HG03521 (cell line): ENCODE results near the gene ANKRD33B.
"Not testable (repeated sequence)": the region's sequence is repeated elsewhere in the genome, so short reads cannot be mapped to it uniquely, and the experiment has no call there.

Experiments
- ATAC-seq: cut with Tn5 transposase; IDR thresholded peaks from one replicate; pipeline ENCODE4 v1.9.1; 2021; ENCODE audit warnings: mild to moderate bottlenecking, moderate library complexity; ENCODE audit not compliant: unreplicated experiment

The ANKRD33B gene

GRCh38 chr5:10653751-10654400 is 90.0 kb downstream of the ANKRD33B start:
- ATAC-seq: no peak

- no peak for ATAC-seq
These were observed 90.7 kb downstream of the ANKRD33B start for GRCh38 chr5:10654566-10654965.

- ATAC-seq: no peak
These were observed 91.5 kb downstream of the ANKRD33B start for GRCh38 chr5:10655161-10655971.

DNA sequence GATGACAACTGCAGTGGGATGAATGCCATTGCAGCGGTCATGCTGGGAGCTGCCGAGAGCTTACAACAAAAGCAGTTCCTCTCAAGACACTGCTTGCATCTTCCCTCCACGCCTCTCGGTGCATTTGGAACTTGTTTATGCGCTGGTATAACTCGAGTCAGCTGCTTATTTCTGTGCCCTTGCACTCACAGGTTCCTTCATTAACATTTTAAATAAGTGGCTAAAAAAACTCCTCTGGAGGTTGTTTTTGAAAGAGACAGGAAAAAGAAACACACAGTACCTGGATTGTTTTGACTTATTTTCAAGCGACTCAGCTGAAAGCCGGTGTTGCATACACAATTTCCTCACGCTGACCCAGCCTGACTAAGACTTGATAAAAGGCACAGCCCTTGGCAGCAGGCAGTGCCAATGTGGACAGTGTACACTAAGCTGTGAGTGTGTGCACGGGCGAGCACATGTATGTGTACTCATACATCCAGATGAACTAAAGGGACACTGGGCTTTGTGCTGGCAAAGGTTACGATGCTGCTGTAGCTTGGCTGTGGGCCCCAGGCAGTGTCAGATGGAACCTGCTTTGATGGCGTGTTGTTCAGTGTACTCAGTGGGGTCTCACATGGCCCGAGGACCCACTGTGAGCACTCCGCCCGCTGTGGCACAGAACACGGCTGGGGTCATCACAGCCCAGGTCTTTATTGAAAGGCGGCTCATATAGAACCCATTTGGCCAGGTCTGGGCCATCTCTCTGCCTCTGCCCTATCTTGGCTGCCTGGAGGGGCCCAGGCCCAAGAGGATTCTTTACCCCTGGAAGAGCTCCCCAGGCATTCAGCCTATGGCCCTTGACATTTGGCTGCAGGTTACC is 92.3 kb downstream of the ANKRD33B start:
- no peak for ATAC-seq

DNA sequence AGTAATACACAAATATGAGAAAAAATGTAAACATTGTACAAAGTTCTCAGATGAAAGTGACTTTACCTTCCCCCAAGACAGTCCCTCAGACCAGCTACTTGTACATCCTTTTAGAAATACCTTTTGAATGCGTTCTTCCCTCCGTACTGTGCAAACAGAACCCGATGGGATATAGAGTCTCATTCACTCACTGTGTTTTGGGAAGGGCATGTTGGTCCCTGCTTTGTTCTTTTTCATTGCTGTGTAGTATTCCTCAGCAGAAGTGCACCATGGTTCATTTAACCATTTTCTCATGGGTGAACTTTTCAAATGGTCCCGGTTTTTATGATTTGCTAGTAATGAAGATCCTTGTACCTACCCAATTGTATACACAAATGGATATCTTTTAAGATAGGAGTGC is 94.4 kb downstream of the ANKRD33B start:
- ATAC-seq: no peak

DNA sequence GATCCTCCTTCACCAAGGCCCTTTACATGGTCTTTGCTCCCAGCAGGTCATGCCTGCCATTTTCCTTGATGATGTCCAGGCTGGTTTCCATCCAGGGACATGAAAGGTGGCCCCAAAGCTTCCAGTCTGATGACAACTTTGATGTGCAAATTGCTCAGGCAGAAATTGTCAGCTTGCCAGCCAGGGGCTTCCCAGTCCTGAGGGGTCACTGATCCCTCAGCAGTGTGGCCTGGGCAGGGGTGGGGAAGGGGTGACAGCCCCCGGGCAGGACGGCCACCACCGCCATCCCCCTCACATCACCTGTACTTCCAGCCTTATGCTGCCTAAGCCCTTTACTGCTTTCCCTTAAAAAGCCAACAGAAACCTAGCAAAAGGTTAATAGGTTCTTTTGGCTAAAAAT is 96.3 kb downstream of the ANKRD33B start:
- no peak for ATAC-seq

- no peak for ATAC-seq
These were observed 97.0 kb downstream of the ANKRD33B start for GRCh38 chr5:10660720-10661387.

DNA sequence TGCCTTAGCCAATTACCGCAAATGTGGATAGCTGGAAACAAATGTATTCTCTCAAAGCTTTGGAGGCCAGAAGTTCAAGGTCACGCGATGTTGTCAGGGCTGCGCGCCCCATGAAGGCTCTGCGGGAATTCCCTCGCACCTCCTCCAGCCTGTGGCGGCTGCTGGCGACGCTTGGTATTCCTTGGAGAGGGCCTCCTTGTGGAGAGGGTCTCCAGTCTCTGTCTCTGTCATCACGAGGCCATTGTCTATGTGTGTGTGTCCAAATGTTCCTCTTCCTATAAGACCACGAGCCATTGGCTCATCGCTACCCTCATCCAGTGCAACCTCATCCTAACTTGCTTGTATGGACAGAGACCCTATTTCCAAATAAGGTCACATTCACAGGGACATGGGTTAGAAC is 97.5 kb downstream of the ANKRD33B start:
- ATAC-seq: no peak

DNA sequence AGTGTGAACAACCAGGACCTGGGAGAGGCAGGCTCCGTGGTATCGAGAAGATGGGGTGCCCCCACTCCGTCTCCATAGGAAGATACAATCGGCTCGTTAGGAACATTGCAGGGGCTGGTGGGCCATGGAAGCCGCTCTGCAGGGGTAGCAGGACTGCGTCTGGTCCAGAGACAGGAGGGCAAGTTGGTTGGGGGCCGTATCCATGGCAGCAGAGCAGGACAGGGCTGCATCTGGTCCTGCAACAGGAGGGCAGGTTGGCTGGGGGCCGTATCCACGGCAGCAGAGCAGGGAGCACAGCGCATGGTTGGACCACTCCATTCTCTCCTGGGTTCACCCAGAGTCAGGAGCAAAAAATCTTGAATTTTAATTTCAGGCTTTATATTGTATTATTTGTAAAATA is 98.2 kb downstream of the ANKRD33B start:
- ATAC-seq: no peak

- ATAC-seq: no peak
These were observed 99.0 kb downstream of the ANKRD33B start for GRCh38 chr5:10662661-10663488.

GRCh38 chr5:10663489-10664179 is 99.8 kb downstream of the ANKRD33B start:
- no peak for ATAC-seq

DNA sequence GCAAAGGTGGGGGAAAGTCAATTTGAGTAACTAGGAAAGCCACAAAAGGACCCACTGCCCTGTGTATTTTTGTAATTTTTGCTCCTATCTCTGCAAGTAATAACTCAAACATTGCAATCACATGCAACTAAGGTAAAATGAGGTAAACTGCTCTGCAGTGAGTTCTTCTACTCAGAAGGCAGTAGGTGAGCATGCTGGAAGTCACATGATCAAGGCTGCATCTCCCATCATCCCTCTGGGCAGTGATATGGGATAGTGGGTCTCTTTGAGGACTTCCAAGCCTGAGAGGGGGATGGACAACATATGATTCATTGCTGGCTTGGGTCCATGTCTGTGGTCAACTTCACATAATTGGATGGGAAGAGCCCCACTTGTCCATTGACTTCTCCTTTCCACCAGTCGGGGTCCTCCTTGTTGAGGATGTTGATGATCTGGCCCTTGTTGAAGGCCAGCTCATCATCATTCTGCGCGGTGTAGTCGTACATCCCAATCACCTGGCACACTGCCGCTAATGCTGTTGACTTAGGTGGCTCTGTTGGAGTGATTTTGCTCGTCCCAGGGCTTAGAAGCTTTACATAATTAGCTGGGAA is 100.4 kb downstream of the ANKRD33B start:
- ATAC-seq: not testable (repeated sequence)

DNA sequence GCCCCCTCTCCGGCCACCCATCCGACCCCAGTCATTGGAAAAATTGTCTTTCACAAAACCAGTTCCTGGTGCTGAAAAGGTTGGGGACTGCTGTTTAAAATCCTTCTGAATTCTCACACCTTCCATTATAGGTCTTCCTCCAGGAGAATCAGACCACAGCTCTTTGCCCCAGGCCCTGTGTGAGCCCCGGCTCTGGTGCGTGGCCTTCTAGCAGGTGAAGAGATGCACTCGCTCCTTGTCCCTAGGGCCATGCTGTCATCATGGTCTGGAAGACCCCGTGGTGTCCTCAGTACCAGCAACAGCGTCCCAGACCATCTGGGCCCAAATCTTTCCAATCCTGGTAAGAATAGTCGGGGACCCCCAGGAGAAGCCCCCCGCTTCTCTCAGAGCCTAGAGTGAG is 101.9 kb downstream of the ANKRD33B start:
- ATAC-seq: no peak

DNA sequence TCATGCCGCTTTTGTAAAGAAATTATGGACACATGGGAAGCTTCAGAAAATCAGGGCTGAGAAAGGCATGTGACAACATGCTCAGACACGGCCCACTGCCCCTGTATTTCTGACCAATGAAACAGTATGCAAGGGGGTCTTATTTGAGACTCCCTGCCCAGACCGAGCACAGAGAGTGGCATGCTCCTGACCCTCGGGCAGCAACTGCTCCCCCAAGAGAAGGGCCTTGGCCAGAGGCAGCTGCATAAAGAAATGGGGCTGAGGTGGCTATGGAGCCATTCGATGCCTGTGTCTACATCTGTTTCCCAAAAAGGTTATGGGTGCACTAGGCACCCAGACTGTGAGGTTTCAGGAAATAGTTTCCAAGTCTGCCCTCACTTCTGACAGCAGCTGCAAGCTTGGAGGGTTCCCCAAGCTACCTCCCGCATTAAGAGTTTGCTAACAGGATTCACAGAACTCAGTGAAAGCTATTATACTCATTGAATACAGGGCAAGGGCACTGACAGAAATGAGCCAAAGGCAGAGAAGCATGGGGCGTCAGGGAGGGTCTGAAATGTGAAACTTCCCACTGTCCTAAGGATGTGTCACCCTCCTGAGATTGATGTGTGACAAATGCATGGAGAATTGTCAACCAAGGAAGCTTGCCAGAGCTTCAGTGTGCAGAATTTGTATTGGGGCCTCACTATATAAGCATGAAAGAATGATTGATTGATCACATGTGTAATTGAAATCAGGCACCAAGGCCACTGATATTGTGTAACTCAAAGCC is 102.8 kb downstream of the ANKRD33B start:
- no peak for ATAC-seq

- no peak for ATAC-seq
These were observed 103.7 kb downstream of the ANKRD33B start for GRCh38 chr5:10667431-10668057.

DNA sequence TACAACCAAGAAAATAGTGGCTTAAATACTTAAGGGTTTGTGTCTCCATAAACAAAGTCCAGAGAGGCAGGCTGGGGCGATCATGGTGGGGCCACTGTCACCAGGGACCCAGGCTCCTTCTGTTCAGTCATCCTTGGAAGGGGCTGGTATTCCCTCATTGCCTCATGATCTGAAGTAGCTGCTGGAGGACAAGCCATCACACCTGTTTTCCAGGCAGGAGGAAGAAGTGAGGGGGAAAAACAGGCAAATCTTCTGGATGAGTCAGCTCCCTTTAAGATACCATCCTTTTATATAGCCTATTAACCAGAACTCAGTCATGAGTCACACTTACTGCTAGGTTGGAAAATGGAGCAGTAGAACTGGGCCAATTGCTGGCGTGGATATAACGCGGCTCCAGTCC is 104.8 kb downstream of the ANKRD33B start:
- ATAC-seq: no peak

- ATAC-seq: no peak
These were observed 106.1 kb downstream of the ANKRD33B start for GRCh38 chr5:10669983-10670382.
